Subcutaneous adipose tissue (tissue), 4 donors: Measurements from ENCODE around the gene FKBP5. TPM values are rescaled to one million over a fixed set of nuclear protein-coding genes. Genes with fewer than 3 reads are reported as not detected.

Source experiments
- total RNA-seq, 4 donors: library from RNA; depleted of rRNA; stranded (reverse); fragments of >200 nt; gene quantifications; one replicate each; pipeline ENCODE4 v1.1.0, GENCODE V29; 2016
- TF ChIP-seq, protein P1 (sequence below): fragments of 450-650 bp; IDR thresholded peaks from one replicate; pipeline ENCODE4 v1.5.1; 2016; ENCODE audit warnings: low read depth, mild to moderate bottlenecking, control low read depth, antibody characterized with exemption, moderate library complexity

The FKBP5 gene
- total RNA-seq, 4 donors from 2014 or later = 332 to 758 (median 703) TPM

DNA sequence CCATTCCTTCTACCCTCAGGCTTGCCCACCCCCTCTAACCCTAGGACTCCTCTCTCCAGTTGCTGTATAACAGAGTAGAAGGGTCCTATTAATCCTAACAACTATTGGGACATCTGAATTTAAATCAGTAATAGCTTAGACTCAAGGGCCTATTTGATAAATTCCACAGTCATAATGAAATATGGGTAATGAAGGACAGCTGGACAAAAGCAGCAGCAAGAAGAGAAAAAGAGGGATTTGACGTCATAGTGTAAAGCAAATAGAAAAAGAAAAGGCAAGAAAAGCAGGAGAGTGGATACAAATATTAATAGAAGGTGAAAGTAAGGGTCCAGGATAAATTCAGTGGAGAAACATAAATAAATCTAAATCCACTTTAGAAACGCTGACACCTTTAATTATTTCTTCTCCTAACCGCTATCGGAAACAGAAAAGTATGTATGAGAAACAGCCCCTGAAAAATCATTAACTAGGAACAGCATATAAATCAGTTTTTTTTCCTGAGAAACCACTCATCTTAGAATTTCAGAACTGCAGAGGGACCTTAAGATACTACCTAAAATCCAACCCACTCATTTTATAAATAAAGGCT is 12.8 kb downstream of the FKBP5 start:
- TF ChIP-seq, protein P1, sequence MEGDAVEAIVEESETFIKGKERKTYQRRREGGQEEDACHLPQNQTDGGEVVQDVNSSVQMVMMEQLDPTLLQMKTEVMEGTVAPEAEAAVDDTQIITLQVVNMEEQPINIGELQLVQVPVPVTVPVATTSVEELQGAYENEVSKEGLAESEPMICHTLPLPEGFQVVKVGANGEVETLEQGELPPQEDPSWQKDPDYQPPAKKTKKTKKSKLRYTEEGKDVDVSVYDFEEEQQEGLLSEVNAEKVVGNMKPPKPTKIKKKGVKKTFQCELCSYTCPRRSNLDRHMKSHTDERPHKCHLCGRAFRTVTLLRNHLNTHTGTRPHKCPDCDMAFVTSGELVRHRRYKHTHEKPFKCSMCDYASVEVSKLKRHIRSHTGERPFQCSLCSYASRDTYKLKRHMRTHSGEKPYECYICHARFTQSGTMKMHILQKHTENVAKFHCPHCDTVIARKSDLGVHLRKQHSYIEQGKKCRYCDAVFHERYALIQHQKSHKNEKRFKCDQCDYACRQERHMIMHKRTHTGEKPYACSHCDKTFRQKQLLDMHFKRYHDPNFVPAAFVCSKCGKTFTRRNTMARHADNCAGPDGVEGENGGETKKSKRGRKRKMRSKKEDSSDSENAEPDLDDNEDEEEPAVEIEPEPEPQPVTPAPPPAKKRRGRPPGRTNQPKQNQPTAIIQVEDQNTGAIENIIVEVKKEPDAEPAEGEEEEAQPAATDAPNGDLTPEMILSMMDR = no peak

DNA sequence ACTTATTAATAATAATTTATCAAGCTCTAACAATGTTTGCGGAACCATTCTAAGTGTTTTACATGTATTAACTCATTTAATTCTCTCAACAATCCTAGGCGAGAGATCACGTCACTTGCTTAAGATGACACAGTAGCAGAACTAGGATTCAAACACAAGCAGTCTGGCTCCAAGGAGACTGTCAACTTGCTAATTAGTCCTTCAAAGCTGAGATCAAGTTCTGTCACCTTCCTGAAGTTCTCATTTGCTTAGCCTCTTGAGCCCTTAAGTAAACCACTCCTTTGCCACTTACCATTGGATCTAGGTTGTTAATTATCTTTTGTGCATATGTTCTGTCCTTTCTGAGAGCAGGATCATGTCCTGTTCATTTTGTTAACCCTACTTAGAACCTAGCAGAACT is 14.1 kb downstream of the FKBP5 start:
- TF ChIP-seq, protein P1 = no peak

DNA sequence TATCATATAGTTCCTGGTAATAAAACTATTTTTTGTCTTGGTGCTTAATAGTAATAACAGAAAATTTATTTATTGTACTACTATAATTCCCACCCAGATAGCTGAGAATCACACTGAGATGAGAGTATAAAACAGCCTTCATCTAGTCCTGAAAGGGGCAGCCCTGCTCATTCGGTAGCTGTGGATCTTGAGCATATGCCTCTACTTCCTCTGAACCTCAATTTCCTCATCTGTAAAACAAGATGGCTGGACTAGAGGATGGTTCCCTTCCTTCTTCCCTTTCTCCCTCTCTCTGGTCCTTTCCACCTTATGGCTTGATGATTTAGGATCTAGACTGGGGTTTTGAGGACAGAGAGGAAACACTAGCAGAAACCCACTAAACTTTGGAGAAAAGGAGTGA is 15.0 kb downstream of the FKBP5 start:
- TF ChIP-seq, protein P1 = no peak

DNA sequence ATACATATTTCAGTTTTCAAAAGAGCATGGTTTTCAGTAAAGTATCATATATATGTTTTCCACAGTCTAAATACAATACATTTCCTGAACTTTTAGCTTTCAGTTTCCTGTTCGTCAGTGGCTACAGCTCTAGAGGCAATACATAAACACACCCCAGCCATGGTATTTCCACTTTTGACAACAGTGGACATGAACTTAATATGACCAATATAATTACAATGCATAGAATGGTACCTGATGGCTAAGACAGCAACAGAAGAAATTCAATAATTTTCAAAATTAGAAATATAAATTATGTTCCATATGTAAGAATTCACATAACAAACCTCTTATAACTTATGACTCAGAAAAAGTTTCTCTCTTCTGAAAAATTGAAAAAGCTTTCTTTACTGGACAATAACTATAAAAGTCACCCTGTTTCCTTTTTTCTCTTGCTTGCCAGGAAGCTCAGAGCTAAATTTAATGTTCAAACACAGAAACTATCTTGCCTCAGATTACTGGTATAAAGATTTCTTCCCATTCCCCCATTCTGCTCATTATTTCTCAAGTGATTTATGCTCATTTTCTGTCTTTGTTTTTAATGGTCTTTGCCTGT is 19.2 kb downstream of the FKBP5 start:
- TF ChIP-seq, protein P1 = no peak

DNA sequence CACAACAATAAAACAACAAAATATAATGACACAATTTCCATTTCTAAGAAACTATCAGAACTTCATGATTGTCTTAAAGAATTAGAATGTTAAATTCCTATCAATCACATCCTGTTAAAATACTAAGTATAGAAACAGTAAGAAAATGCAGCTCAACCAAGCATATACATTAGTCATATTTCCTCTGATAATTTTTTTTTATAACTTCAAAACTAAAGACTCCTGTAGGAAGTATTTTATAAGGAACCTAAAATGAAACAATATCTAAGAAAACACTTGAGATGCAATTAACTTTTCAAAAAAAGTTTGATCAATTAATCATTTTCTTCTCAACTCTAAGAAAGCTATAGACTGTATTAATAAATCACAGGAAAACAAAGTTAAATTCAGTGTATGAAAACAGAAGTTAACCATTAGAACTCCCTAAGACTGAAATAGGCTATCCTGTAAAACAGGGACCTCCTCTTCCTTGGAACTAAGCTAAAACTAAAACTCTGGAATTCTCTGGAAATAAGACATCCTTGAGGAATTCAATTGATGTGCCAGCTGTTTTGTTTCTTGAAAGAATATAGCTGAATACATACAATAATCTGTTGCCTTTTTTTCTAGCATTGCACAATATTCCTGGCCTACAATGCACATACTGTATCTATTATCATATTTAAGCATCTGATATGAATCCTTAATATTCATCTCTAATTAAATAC is 19.8 kb downstream of the FKBP5 start:
- TF ChIP-seq, protein P1 = no peak

DNA sequence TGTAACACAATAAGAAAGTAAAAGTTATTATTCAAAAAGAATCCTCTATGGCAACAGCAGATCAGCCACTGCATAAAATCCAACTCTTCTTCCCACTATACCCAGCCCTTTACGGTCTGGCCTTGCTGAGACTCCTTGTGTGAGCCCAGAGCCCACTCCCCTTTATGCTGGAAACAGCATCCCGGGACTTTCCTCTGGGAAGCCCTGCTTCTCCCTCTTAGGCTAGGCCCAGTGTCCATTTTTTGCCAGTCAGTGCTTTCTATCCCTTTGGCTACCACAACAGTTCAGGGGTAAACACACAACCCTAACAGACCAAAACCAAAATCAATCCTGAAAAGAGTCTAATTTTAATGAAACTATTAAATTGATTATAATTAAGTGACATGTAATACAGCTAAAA is 20.6 kb downstream of the FKBP5 start:
- TF ChIP-seq, protein P1 = no peak

DNA sequence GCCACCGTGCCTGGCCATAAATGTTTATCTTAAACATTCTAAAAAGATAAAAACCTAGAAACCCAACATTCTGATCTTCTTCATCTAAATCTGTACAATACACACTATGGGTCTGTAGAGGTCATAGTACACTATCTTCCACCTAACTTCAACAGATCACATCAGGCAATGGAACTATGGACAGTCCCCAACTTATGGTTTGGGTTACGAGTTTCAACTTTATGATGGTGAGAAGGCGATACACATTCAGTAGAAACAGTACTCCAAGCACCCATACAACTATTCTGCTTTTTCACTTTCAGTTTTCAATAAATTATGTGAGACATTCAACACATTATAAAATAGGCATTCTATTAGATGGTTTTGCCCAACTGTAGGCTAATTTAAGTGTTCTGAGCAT is 23.1 kb downstream of the FKBP5 start:
- TF ChIP-seq, protein P1 = no peak
